ENCODE data around the gene NDUFC2.

Gene NDUFC2

GRCh38 chr11:78040691-78041379, 38.8 kb downstream of the NDUFC2 start:
- ATAC-seq = no peak
- TF ChIP-seq ZFP3 (CRISPR knock-in tag; IDR thresholded peaks at IDR 0.05) (no peak), BACH2 (CRISPR knock-in tag; IDR thresholded peaks at IDR 0.05; ENCODE audit: borderline replicate concordance) (no peak), ARNTL (CRISPR knock-in tag; IDR thresholded peaks at IDR 0.05; ENCODE audit: borderline replicate concordance, low read depth) (no peak), OSR1 (CRISPR knock-in tag; IDR thresholded peaks at IDR 0.05) (no peak), ZNF565 (CRISPR knock-in tag; conservative IDR thresholded peaks at IDR 0.05; ENCODE audit: low read depth) (no peak), SNAI2 (CRISPR knock-in tag; IDR thresholded peaks at IDR 0.05) (no peak), CREB5 (CRISPR knock-in tag; IDR thresholded peaks at IDR 0.05; ENCODE audit: low read depth) (no peak)
- TF ChIP-seq, protein P1, sequence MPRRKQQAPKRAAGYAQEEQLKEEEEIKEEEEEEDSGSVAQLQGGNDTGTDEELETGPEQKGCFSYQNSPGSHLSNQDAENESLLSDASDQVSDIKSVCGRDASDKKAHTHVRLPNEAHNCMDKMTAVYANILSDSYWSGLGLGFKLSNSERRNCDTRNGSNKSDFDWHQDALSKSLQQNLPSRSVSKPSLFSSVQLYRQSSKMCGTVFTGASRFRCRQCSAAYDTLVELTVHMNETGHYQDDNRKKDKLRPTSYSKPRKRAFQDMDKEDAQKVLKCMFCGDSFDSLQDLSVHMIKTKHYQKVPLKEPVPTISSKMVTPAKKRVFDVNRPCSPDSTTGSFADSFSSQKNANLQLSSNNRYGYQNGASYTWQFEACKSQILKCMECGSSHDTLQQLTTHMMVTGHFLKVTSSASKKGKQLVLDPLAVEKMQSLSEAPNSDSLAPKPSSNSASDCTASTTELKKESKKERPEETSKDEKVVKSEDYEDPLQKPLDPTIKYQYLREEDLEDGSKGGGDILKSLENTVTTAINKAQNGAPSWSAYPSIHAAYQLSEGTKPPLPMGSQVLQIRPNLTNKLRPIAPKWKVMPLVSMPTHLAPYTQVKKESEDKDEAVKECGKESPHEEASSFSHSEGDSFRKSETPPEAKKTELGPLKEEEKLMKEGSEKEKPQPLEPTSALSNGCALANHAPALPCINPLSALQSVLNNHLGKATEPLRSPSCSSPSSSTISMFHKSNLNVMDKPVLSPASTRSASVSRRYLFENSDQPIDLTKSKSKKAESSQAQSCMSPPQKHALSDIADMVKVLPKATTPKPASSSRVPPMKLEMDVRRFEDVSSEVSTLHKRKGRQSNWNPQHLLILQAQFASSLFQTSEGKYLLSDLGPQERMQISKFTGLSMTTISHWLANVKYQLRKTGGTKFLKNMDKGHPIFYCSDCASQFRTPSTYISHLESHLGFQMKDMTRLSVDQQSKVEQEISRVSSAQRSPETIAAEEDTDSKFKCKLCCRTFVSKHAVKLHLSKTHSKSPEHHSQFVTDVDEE (CRISPR knock-in tag; IDR thresholded peaks at IDR 0.05) = no peak

- TF ChIP-seq ZFP3 (CRISPR knock-in tag; IDR thresholded peaks at IDR 0.05) = 0 out of 2 replicates have a peak, but pooled peaks have one; percentile 39
- TF ChIP-seq, protein P1 (CRISPR knock-in tag; IDR thresholded peaks at IDR 0.05) = peak; percentile 79; the same call in 1 of the 2 replicates
- peak; percentile 68 for TF ChIP-seq SNAI2 (CRISPR knock-in tag; IDR thresholded peaks at IDR 0.05)
- TF ChIP-seq PATZ1 (CRISPR knock-in tag; IDR thresholded peaks at IDR 0.05; ENCODE audit: borderline replicate concordance) = no peak
- no peak for TF ChIP-seq CSRNP3 (CRISPR knock-in tag; IDR thresholded peaks at IDR 0.05)
- no peak for TF ChIP-seq GLIS3 (CRISPR knock-in tag; IDR thresholded peaks at IDR 0.05)
- TF ChIP-seq, protein P2, sequence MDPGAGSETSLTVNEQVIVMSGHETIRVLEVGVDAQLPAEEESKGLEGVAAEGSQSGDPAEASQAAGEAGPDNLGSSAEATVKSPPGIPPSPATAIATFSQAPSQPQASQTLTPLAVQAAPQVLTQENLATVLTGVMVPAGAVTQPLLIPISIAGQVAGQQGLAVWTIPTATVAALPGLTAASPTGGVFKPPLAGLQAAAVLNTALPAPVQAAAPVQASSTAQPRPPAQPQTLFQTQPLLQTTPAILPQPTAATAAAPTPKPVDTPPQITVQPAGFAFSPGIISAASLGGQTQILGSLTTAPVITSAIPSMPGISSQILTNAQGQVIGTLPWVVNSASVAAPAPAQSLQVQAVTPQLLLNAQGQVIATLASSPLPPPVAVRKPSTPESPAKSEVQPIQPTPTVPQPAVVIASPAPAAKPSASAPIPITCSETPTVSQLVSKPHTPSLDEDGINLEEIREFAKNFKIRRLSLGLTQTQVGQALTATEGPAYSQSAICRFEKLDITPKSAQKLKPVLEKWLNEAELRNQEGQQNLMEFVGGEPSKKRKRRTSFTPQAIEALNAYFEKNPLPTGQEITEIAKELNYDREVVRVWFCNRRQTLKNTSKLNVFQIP (CRISPR knock-in tag; IDR thresholded peaks at IDR 0.05; ENCODE audit: borderline replicate concordance, low read depth) = 0 out of 2 replicates have a peak, but pooled peaks have one; percentile 37
- peak; percentile 10; the same call in 1 of the 2 replicates for TF ChIP-seq ISL1 (CRISPR knock-in tag; IDR thresholded peaks at IDR 0.05)
- ATAC-seq = peak; percentile 84
These were observed 39.6 kb downstream of the NDUFC2 start for GRCh38 chr11:78039919-78040671.
